ENCODE measurements around the gene UTS2R.

DNA sequence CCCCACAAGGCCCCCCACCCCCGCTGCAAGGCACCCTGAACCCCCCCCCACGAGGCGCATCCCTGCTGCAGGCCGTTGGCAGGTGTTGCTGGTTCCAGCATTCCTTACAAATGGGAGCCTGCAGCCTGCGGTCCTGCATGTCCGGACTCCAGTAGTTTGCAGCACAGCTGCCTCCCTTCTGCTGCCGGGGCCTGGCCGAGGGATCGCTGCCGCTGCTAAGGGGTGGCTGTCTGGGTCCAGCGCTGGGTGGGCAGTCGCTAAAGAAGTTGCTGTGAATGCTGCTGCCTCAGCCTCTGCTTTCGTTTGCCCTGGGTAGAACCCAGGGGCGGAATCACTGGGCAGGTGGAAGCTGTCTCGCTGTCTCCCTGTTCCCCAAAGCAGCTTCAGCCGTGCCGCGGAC, 11.8 kb downstream of the UTS2R start:
- TF ChIP-seq, protein P1, sequence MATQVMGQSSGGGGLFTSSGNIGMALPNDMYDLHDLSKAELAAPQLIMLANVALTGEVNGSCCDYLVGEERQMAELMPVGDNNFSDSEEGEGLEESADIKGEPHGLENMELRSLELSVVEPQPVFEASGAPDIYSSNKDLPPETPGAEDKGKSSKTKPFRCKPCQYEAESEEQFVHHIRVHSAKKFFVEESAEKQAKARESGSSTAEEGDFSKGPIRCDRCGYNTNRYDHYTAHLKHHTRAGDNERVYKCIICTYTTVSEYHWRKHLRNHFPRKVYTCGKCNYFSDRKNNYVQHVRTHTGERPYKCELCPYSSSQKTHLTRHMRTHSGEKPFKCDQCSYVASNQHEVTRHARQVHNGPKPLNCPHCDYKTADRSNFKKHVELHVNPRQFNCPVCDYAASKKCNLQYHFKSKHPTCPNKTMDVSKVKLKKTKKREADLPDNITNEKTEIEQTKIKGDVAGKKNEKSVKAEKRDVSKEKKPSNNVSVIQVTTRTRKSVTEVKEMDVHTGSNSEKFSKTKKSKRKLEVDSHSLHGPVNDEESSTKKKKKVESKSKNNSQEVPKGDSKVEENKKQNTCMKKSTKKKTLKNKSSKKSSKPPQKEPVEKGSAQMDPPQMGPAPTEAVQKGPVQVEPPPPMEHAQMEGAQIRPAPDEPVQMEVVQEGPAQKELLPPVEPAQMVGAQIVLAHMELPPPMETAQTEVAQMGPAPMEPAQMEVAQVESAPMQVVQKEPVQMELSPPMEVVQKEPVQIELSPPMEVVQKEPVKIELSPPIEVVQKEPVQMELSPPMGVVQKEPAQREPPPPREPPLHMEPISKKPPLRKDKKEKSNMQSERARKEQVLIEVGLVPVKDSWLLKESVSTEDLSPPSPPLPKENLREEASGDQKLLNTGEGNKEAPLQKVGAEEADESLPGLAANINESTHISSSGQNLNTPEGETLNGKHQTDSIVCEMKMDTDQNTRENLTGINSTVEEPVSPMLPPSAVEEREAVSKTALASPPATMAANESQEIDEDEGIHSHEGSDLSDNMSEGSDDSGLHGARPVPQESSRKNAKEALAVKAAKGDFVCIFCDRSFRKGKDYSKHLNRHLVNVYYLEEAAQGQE (IDR thresholded peaks at IDR 0.05; ENCODE audit: insufficient replicate concordance, low read depth) = no peak
- TF ChIP-seq, protein P2, sequence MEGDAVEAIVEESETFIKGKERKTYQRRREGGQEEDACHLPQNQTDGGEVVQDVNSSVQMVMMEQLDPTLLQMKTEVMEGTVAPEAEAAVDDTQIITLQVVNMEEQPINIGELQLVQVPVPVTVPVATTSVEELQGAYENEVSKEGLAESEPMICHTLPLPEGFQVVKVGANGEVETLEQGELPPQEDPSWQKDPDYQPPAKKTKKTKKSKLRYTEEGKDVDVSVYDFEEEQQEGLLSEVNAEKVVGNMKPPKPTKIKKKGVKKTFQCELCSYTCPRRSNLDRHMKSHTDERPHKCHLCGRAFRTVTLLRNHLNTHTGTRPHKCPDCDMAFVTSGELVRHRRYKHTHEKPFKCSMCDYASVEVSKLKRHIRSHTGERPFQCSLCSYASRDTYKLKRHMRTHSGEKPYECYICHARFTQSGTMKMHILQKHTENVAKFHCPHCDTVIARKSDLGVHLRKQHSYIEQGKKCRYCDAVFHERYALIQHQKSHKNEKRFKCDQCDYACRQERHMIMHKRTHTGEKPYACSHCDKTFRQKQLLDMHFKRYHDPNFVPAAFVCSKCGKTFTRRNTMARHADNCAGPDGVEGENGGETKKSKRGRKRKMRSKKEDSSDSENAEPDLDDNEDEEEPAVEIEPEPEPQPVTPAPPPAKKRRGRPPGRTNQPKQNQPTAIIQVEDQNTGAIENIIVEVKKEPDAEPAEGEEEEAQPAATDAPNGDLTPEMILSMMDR (IDR thresholded peaks at IDR 0.05; ENCODE audit: insufficient read depth, low read length) = no peak
- no peak for TF ChIP-seq POLR2AphosphoS5 (IDR thresholded peaks at IDR 0.05; ENCODE audit: low read depth)

Data from HL-60 (cell line).